T-cell (primary cell): Measurements from ENCODE around the gene ZNF827. TPM values are rescaled to one million over a fixed set of nuclear protein-coding genes. Genes with fewer than 3 reads are reported as not detected.

Source experiments
- ATAC-seq, 4 experiments: fragments of 200-7000 bp in 3 of 4; fragments of 150-1000 bp in 1 of 4; cut with Tn5 transposase; replicated peaks in 1 of 4; 1 replicate in 3 of 4; 2 replicates in 1 of 4; pipeline ENCODE4 v1.10.0; 2021; ENCODE audit warnings: moderate library complexity in 3 of 4, mild to moderate bottlenecking in 2 of 4, moderate number of reproducible peaks in 1 of 4
- CTCF ChIA-PET, 2 donors: fragments of 300-600 bp; sonication (Branson Sonifier 250); formaldehyde crosslinking; loops; one replicate each; lab custom pipeline; 2022; ENCODE audit warnings: antibody characterized with exemption in 2 of 2; lab: Charles Lee
- POLR2A ChIA-PET, 2 donors: fragments of 300-600 bp; sonication (Branson Sonifier 250); formaldehyde crosslinking; loops; one replicate each; lab custom pipeline; 2022; ENCODE audit warnings: antibody characterized with exemption in 2 of 2; lab: Charles Lee
- DNase-seq, 35 experiments: peaks; one replicate each; pipeline versions ENCODE4 v3.0.0 to v3.0.0-alpha.2; 2013 to 2023
- H3K27ac ChIP-seq: one replicate; pipeline ENCODE4 v1.5.1; 2013; ENCODE audit warnings: low read length
- H3K27me3 ChIP-seq, 2 experiments: replicated peaks in 1 of 2; 1 replicate in 1 of 2; 2 replicates in 1 of 2; pipeline versions ENCODE4 v1.6.1 to v1.7.0; 2013; ENCODE audit warnings: low read length in 1 of 2, mixed read lengths in 1 of 2; ENCODE audit not compliant: control insufficient read depth in 2 of 2, insufficient read depth in 2 of 2; ENCODE audit errors: extremely low read depth in 1 of 2
- H3K36me3 ChIP-seq, 2 donors: 1 replicate in 1 of 2; 2 replicates in 1 of 2; pipeline versions ENCODE4 v1.6.1 to v1.7.0; 2013; ENCODE audit warnings: low read length in 1 of 2; ENCODE audit not compliant: control insufficient read depth in 2 of 2, insufficient read depth in 1 of 2; ENCODE audit errors: extremely low read depth in 1 of 2
- H3K4me1 ChIP-seq, 2 experiments: 1 replicate in 1 of 2; 2 replicates in 1 of 2; pipeline versions ENCODE4 v1.6.1 to v1.7.0; 2013; ENCODE audit warnings: low read length in 2 of 2, mixed read lengths in 1 of 2; ENCODE audit not compliant: insufficient read depth in 2 of 2, control insufficient read depth in 1 of 2; ENCODE audit errors: extremely low read depth in 1 of 2
- H3K4me3 ChIP-seq, 2 donors: 1 replicate in 1 of 2; 2 replicates in 1 of 2; pipeline versions ENCODE4 v1.5.1 to v1.7.0; 2013; ENCODE audit warnings: mild to moderate bottlenecking in 2 of 2, low read length in 1 of 2, moderate library complexity in 1 of 2; ENCODE audit not compliant: control insufficient read depth in 1 of 2; ENCODE audit errors: extremely low read depth in 1 of 2
- H3K9me3 ChIP-seq: 2 replicates; pipeline ENCODE4 v1.7.0; 2013
- H3K27ac Mint-ChIP-seq, 2 donors: one replicate each; pipeline ENCODE4 v1.8.0; 2020 to 2021; ENCODE audit warnings: mild to moderate bottlenecking in 2 of 2, mixed read lengths in 2 of 2
- H3K27me3 Mint-ChIP-seq, 2 donors: one replicate each; pipeline ENCODE4 v1.8.0; 2021 to 2022; ENCODE audit warnings: mixed read lengths in 2 of 2
- H3K36me3 Mint-ChIP-seq: one replicate; pipeline ENCODE4 v1.8.0; 2021; ENCODE audit warnings: mixed read lengths
- H3K4me1 Mint-ChIP-seq, 3 donors: one replicate each; pipeline ENCODE4 v1.8.0; 2020 to 2022; ENCODE audit warnings: mixed read lengths in 3 of 3, mild to moderate bottlenecking in 1 of 3
- H3K4me3 Mint-ChIP-seq, 3 donors: one replicate each; pipeline ENCODE4 v1.8.0; 2020 to 2022; ENCODE audit warnings: mild to moderate bottlenecking in 3 of 3, mixed read lengths in 3 of 3, moderate library complexity in 3 of 3
- H3K9me3 Mint-ChIP-seq, 3 donors: one replicate each; pipeline ENCODE4 v1.8.0; 2020 to 2022; ENCODE audit warnings: mixed read lengths in 3 of 3
- WGBS: methylation state at CpG from one replicate; pipeline ENCODE4 v1.1.5; 2013; ENCODE audit warnings: missing lambda C conversion rate; ENCODE audit not compliant: insufficient coverage; 5-methylcytosine and 5-hydroxymethylcytosine counted together
- total RNA-seq, 35 experiments: library from RNA in 6 of 35; stranded (reverse) in 6 of 35; fragments of 120-200 nt in 1 of 35; gene quantifications; one replicate each; pipeline versions ENCODE4 v1.2.1 to v1.2.4 and lab custom pipeline; 2013 to 2026

The ZNF827 gene
- total RNA-seq, 5 donors from 2014 or later (not counting 1 experiment from before 2014, with no cell fraction given): 17.3 to 24.8 (median 18.5) TPM

- Histone ChIP-seq H3K4me1 (peaks cover 3 to 11% of the 10 kb centered on the region in 2 experiments), H3K9me3 (no peaks in the 10 kb centered on the region), H3K27ac (no peak overlapping the region), H3K4me3 (no peak overlapping the region), H3K36me3 (no peaks in the 10 kb centered on the region), H3K27me3 (peaks cover 0 to 9% of the 10 kb centered on the region in 2 experiments)
- no peak overlapping the region for H3K27ac Mint-ChIP-seq
- no peaks in the 10 kb centered on the region for H3K9me3 Mint-ChIP-seq
- no peaks in the 10 kb centered on the region for H3K36me3 Mint-ChIP-seq
- peaks cover 4 to 18% (median 14%) of the 10 kb centered on the region in 3 donors for H3K4me1 Mint-ChIP-seq
- ATAC-seq (no peak), DNase-seq (no peak)
- H3K27me3 Mint-ChIP-seq: no peaks in the 10 kb centered on the region
- CTCF ChIA-PET: no interaction called here
- no peak overlapping the region for H3K4me3 Mint-ChIP-seq
- no CpG with 5 or more reads among the region's 4 CpGs for WGBS
- POLR2A ChIA-PET: no interaction called here
Observed at GRCh38 chr4:145735827-145736226, 202.8 kb downstream of the ZNF827 start.

GRCh38 chr4:145735347-145735675 lies 203.3 kb downstream of the ZNF827 start:
- Histone ChIP-seq H3K27ac (no peak overlapping the region), H3K27me3 (peaks cover 0 to 7% of the 10 kb centered on the region in 2 experiments), H3K4me1 (peaks cover 3 to 11% of the 10 kb centered on the region in 2 experiments), H3K9me3 (no peaks in the 10 kb centered on the region), H3K36me3 (no peaks in the 10 kb centered on the region), H3K4me3 (no peak overlapping the region)
- no peak overlapping the region for H3K27ac Mint-ChIP-seq
- H3K27me3 Mint-ChIP-seq: no peaks in the 10 kb centered on the region
- no CpG with 5 or more reads among the region's 2 CpGs for WGBS
- no peaks in the 10 kb centered on the region for H3K36me3 Mint-ChIP-seq
- no peak for DNase-seq
- POLR2A ChIA-PET: no interaction called here
- CTCF ChIA-PET: no interaction called here
- ATAC-seq: no peak
- H3K9me3 Mint-ChIP-seq: no peaks in the 10 kb centered on the region
- H3K4me3 Mint-ChIP-seq: no peak overlapping the region
- H3K4me1 Mint-ChIP-seq: peaks cover 4 to 18% (median 14%) of the 10 kb centered on the region in 3 donors

GRCh38 chr4:145734576-145735346 lies 203.9 kb downstream of the ZNF827 start:
- ATAC-seq: no peak
- peak overlapping the region; percentile 56 to 71 for H3K27ac Mint-ChIP-seq
- POLR2A ChIA-PET: no interaction called here

GRCh38 chr4:145734031-145734430 lies 204.6 kb downstream of the ZNF827 start:
- ChIA-PET POLR2A (no interaction called here), CTCF (interaction anchor here (0.5 to 0.7 kb wide), 3 partner anchors 10 to 1366 kb away, joined by 3 to 6 read pairs (median 3); no protein-coding TSS in a partner anchor)
- peak overlapping the region in 1 of 2 donors; percentile 5 for H3K27ac Mint-ChIP-seq
- ATAC-seq: no peak
- Histone ChIP-seq H3K27me3 (peaks cover 0 to 7% of the 10 kb centered on the region in 2 experiments), H3K4me1 (peaks cover 3 to 11% of the 10 kb centered on the region in 2 experiments), H3K4me3 (no peak overlapping the region), H3K36me3 (no peaks in the 10 kb centered on the region), H3K9me3 (no peaks in the 10 kb centered on the region), H3K27ac (no peak overlapping the region)
- DNase-seq: no peak
- H3K9me3 Mint-ChIP-seq: no peaks in the 10 kb centered on the region
- H3K27me3 Mint-ChIP-seq: peaks cover 4 to 7% of the 10 kb centered on the region in 2 donors
- peak overlapping the region; percentile 75 for H3K4me3 Mint-ChIP-seq
- H3K36me3 Mint-ChIP-seq: no peaks in the 10 kb centered on the region
- peaks cover 4 to 18% (median 14%) of the 10 kb centered on the region in 3 donors for H3K4me1 Mint-ChIP-seq
- WGBS: 91% methylated on average over 4 of the region's 7 CpGs

More at GRCh38 chr4:145734576-145735346, 203.9 kb downstream of the ZNF827 start:
- H3K4me1 Mint-ChIP-seq: peaks cover 4 to 18% (median 14%) of the 10 kb centered on the region in 3 donors
- H3K4me3 Mint-ChIP-seq: peak overlapping the region in 2 of 3 donors; percentile 22 to 75
- CTCF ChIA-PET: no interaction called here
- peak in 1 of 35 experiments; percentile 6 for DNase-seq
- no peaks in the 10 kb centered on the region for H3K36me3 ChIP-seq
- no peaks in the 10 kb centered on the region for H3K9me3 ChIP-seq
- H3K27me3 Mint-ChIP-seq: peaks cover 0 to 2% of the 10 kb centered on the region in 2 donors
- no peak overlapping the region for H3K27ac ChIP-seq
- peaks cover 0 to 7% of the 10 kb centered on the region in 2 experiments for H3K27me3 ChIP-seq
- H3K9me3 Mint-ChIP-seq: no peaks in the 10 kb centered on the region
- no peaks in the 10 kb centered on the region for H3K36me3 Mint-ChIP-seq
- H3K4me3 ChIP-seq: no peak overlapping the region
- peaks cover 3 to 11% of the 10 kb centered on the region in 2 experiments for H3K4me1 ChIP-seq
- 70% methylated on average over 9 of the region's 14 CpGs for WGBS

- peak overlapping the region; percentile 42 to 61 for H3K4me3 ChIP-seq
- CTCF ChIA-PET: interaction anchor here (0.6 to 0.7 kb wide), 2 partner anchors 11 to 1367 kb away, joined by 3 to 6 read pairs; no protein-coding TSS in a partner anchor
Observed at GRCh38 chr4:145732895-145733880, 205.4 kb downstream of the ZNF827 start.

More at GRCh38 chr4:145732895-145733880, 205.4 kb downstream of the ZNF827 start:
- H3K9me3 ChIP-seq: no peaks in the 10 kb centered on the region
- DNase-seq (peak; percentile 53 to 91 (median 74)), ATAC-seq (peak; percentile 95 to 97 (median 96))
- H3K36me3 ChIP-seq: no peaks in the 10 kb centered on the region
- no peak overlapping the region for H3K27ac ChIP-seq
- 8% methylated on average over 42 of the region's 81 CpGs for WGBS
- H3K36me3 Mint-ChIP-seq: no peaks in the 10 kb centered on the region
- H3K4me1 ChIP-seq: peaks cover 3 to 11% of the 10 kb centered on the region in 2 experiments
- H3K27me3 ChIP-seq: peaks cover 0 to 7% of the 10 kb centered on the region in 2 experiments
- POLR2A ChIA-PET: no interaction called here
- H3K4me3 Mint-ChIP-seq: peak overlapping the region; percentile 75
- H3K27me3 Mint-ChIP-seq: peaks cover 4 to 7% of the 10 kb centered on the region in 2 donors
- peak overlapping the region in 1 of 2 donors; percentile 39 for H3K27ac Mint-ChIP-seq
- H3K4me1 Mint-ChIP-seq: peaks cover 4 to 18% (median 14%) of the 10 kb centered on the region in 3 donors
- no peaks in the 10 kb centered on the region for H3K9me3 Mint-ChIP-seq
